Astrocyte (in vitro differentiated cells and primary cell): ENCODE results near the gene NKAIN4.

Experiments used
- EZH2 ChIP-seq: IDR thresholded peaks from 2 replicates; pipeline ENCODE4 v1.6.1; 2012; ENCODE audit warnings: mild to moderate bottlenecking, low read length, inconsistent platforms; ENCODE audit not compliant: insufficient read depth
- TF ChIP-seq, protein P1 (sequence below): IDR thresholded peaks from 2 replicates; pipeline ENCODE4 v1.5.1; 2011; ENCODE audit warnings: low read depth, mild to moderate bottlenecking, inconsistent platforms, low read length, moderate library complexity; ENCODE audit not compliant: insufficient read depth

- TF ChIP-seq, protein P1, sequence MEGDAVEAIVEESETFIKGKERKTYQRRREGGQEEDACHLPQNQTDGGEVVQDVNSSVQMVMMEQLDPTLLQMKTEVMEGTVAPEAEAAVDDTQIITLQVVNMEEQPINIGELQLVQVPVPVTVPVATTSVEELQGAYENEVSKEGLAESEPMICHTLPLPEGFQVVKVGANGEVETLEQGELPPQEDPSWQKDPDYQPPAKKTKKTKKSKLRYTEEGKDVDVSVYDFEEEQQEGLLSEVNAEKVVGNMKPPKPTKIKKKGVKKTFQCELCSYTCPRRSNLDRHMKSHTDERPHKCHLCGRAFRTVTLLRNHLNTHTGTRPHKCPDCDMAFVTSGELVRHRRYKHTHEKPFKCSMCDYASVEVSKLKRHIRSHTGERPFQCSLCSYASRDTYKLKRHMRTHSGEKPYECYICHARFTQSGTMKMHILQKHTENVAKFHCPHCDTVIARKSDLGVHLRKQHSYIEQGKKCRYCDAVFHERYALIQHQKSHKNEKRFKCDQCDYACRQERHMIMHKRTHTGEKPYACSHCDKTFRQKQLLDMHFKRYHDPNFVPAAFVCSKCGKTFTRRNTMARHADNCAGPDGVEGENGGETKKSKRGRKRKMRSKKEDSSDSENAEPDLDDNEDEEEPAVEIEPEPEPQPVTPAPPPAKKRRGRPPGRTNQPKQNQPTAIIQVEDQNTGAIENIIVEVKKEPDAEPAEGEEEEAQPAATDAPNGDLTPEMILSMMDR: no peak
- no peak for TF ChIP-seq EZH2
Observed at GRCh38 chr20:63235399-63235983, 18.8 kb downstream of the NKAIN4 start, which contains the start of gene BIRC7.
